SW 1271 (cell line): ENCODE measurements around the gene HSFY1.
"Not testable (repeated sequence)": the region's sequence is repeated elsewhere in the genome, so short reads cannot be mapped to it uniquely, and the experiment has no call there.

ENCODE experiments used
- DNase-seq, 2 experiments: peaks; one replicate each; lab custom pipeline; 2025; lab: John Stamatoyannopoulos, UW

HSFY1 gene

DNA sequence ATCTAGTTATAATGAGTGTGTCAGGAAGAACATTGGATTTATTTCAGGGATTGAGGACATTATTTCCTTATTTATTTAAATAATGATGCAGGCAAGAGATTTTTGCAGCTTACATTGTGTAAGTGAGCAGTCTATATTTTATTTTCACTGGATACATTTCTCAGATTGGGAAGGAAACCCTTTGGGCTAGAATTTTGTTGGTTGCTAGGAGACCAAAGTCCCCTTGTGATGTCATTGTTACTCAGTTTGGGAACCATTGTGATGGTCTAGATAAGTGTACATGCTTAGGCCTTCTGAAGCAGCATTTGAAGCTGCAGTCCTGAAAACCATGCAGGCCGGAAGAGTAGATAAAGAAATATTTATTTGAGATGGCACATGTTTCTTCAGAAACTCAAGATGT is at the start of gene HSFY1:
HSFY1 (plus strand) TSS at position 301 of the 400 bp plus-strand sequence; CDS start at position 369, 68 bp downstream.
- not testable (repeated sequence) for DNase-seq

DNA sequence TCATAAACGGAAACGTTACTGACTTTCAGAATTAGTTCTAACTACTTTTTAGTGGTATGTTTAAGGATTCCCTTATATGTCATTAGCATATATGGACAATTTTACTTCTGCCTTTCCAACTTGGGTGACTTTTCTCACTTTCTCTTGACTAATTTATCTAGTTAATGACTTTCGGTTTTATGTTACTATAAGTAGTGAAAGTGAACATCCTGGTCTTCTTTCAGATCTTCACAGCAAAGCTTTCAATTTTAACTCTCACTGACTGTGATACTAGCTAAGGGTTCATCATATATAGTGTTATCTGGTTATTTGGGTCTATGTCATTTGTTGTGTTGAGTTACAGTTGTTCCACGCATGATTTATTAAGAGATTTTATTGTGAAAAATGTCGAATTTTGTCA is 42.3 kb upstream of the HSFY1 start:
- DNase-seq, result not testable (repeated sequence)

GRCh38 chrY:18530995-18531655 is 15.4 kb upstream of the HSFY1 start:
- DNase-seq, result not testable (repeated sequence)

- DNase-seq, result not testable (repeated sequence)
These were observed 7.6 kb upstream of the HSFY1 start for GRCh38 chrY:18538952-18539351.

DNA sequence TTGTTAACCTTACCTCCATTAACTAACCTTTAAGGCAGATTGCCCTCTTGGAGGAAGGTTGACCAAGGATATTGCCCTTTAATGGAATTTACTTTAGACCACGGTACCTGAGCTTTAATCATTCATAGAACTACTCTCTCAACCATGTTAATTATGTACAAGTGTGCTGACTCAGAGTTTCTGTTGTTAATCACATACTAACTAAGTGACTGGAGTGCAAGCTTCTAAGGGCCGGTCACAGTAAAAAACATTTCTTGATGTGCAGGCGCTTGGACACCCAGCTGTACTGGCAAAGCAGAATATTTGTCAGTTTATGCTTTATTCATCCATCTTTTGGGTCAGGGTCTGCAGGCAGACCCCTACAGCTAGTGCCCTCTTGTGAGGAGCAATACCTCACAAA is 6.6 kb downstream of the HSFY1 start:
- not testable (repeated sequence) for DNase-seq

DNA sequence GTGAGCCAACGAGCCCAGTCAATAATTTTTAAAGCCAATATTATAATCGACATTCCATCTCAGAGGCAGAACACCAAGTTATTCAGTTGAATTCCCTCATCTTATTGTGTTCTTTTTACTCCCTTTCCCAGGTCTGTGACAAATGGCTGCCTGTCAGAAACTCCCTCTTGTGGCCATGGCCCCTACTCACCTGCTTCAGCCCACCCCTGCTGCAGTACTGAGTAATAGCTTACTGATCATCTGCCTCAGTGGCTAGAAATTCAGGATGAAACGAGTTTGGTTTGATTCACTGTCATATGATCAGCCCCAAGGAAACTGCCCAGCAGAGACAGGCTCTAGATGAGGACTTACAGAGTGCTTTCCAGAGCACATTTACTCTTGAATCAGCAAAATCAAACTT is 19.4 kb downstream of the HSFY1 start:
- DNase-seq, result not testable (repeated sequence)
